GM13977 (cell line): ENCODE data around the gene C12orf57.

Experiments used
- DNase-seq: peaks from one replicate; pipeline ENCODE4 v3.0.0; 2012; ENCODE audit warnings: low spot score
- CTCF ChIP-seq: IDR thresholded peaks from 2 replicates; pipeline ENCODE4 v1.5.1; 2012; ENCODE audit warnings: mild to moderate bottlenecking, control low read depth; ENCODE audit not compliant: insufficient read depth; ENCODE audit errors: extremely low read depth, missing control alignments
- in situ Hi-C: fragments of 300-500 bp; cut with MboI; formaldehyde crosslinking; loops from one replicate; pipeline ENCODE4 v1.12.0; 2022; ENCODE audit warnings: low sequenced_read_pairs, low pct_unique_long_range_greater_than_20kb, mixed read lengths, inconsistent platforms; ENCODE audit not compliant: unreplicated experiment

C12orf57 gene

GRCh38 chr12:6980075-6980474 is 36.3 kb downstream of the C12orf57 start:
- in situ Hi-C loops = no loop called here
- no peak for TF ChIP-seq CTCF
- no peak for DNase-seq

DNA sequence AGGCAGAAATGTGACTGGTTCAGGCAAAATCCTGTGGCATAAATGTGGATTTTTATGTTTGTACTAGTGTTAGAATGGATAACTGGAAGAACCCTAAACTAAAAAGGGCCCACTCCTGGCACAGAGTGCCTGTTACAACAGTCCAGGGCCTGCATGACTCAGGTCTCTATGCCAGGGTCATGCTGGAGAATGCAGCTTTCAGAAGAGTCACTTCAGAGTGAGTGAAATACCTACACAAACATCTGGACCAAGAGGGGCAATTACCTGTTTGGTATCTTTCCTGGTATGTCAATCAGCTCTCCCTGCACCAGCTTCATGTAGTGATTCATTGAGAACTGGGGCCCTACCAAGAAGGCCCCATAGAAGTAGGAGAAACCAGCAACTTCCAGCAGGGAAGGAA is 36.9 kb downstream of the C12orf57 start:
- no peak for TF ChIP-seq CTCF
- in situ Hi-C loops = no loop called here
- DNase-seq = no peak

DNA sequence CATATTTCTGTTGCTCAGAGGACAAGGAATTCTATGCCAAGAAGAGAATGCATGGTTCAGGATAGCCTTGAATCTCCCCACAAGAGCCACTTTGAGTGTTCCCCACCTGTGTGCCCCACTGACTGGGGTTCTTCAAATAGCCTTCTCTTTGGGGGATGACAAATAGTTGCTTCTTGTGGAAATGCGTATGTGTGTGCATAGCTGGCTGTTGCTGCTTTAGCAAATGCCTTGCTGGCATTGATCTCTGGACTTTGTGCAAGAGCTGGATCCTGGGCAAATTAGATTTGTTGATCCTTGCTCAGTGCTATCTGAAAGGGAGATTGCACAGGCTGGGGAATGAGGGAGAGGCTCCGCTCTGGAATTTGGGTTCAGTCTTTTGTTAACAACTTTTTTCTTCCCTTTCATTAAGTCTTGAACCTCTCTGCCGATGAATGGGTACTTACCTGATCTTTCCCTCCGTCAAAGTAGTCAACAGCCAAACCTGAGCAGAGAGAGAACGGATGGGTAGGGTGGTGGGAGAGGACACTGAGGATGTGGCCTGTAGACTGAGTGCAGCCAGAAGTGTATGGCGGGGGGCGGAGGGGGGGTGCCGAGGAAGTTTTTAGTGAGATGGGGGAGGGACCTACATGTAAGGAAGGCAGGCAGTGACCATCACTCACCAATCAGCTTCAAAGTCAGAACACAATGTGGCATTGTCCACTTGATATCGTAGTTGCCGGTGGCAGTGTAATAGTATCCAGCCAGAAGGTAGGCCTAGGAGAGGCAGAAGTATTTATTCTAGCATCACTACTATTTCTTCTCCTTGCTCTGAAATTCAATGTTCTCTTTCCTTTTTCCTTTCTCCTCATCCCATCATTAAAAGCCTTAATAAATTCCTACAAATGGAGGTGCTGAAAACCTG is 37.6 kb downstream of the C12orf57 start:
- in situ Hi-C loops = no loop called here
- no peak for TF ChIP-seq CTCF
- no peak for DNase-seq

DNA sequence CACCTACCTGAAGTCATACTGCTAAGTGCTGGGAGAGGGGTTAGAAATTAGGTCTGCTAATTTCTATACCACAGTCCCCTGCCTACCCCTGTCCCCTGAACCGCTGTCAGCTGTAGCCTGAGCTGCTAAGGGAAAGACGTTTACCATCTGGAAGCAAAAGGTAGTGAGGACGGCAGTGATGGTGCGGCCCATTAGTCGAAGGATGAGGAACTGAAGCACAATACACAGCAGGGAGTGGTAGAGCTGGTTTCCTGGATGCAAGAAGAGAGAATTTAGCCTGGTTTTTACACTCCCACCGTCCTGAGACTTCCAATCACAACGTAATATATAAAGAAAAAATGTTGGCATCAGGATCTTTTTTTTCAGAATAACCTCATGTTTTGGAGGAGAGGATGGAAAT is 38.7 kb downstream of the C12orf57 start:
- TF ChIP-seq CTCF = no peak

GRCh38 chr12:6987956-6988553 is 44.2 kb downstream of the C12orf57 start:
- in situ Hi-C loops = no loop called here
- no peak for DNase-seq
- no peak for TF ChIP-seq CTCF

More for the DNA sequence above, 38.7 kb downstream of the C12orf57 start:
- no peak for DNase-seq
- in situ Hi-C loops = no loop called here
